Right lobe of liver (tissue), 4 donors: ENCODE data around the gene CABYR.

Experiments
- POLR2A ChIP-seq: fragments of 450-650 bp; IDR thresholded peaks from one replicate; pipeline ENCODE4 v1.6.1; 2017; ENCODE audit warnings: antibody characterized with exemption, mild to moderate bottlenecking
- TF ChIP-seq, protein P1 (sequence below), 4 donors: fragments of 200-600 bp in 3 of 4; fragments of 450-650 bp in 1 of 4; IDR thresholded peaks; one replicate each; pipeline versions ENCODE4 v1.5.1 to v1.8.0; 2016 to 2022; ENCODE audit warnings: antibody characterized with exemption in 4 of 4, mild to moderate bottlenecking in 2 of 4
- donor health status: DM: no; HTN: no; CAD: no.
- donor health status: DM: no; HTN: no; CAD: no.
- donor health status: DM: no; HTN: yes; CAD: no.

DNA sequence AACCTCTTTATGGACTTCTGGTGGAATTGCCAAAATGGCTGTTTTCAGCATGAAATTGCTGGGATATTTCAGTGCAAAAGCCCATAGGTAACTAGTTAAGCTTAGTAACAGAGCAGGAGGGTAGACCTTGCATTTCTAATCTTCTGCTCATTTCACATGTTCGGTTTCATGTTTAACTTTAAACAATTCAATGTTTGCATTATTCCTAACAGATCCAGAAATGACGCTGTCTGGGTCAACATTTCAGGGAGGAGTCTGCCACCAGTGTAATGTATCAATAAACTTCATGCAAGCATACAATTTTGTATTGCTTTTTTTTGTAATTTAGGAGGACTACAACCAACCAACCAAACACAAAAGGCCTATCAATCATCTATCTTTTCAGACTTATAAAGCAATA is 22.4 kb downstream of the CABYR start:
- TF ChIP-seq POLR2A = no peak
- TF ChIP-seq, protein P1, sequence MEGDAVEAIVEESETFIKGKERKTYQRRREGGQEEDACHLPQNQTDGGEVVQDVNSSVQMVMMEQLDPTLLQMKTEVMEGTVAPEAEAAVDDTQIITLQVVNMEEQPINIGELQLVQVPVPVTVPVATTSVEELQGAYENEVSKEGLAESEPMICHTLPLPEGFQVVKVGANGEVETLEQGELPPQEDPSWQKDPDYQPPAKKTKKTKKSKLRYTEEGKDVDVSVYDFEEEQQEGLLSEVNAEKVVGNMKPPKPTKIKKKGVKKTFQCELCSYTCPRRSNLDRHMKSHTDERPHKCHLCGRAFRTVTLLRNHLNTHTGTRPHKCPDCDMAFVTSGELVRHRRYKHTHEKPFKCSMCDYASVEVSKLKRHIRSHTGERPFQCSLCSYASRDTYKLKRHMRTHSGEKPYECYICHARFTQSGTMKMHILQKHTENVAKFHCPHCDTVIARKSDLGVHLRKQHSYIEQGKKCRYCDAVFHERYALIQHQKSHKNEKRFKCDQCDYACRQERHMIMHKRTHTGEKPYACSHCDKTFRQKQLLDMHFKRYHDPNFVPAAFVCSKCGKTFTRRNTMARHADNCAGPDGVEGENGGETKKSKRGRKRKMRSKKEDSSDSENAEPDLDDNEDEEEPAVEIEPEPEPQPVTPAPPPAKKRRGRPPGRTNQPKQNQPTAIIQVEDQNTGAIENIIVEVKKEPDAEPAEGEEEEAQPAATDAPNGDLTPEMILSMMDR (IDR thresholded peaks at IDR 0.05) = no peak
